ENCODE measurements around the gene PIK3AP1.
"Not testable (repeated sequence)": the region's sequence is repeated elsewhere in the genome, so short reads cannot be mapped to it uniquely, and the experiment has no call there.

The PIK3AP1 gene

DNA sequence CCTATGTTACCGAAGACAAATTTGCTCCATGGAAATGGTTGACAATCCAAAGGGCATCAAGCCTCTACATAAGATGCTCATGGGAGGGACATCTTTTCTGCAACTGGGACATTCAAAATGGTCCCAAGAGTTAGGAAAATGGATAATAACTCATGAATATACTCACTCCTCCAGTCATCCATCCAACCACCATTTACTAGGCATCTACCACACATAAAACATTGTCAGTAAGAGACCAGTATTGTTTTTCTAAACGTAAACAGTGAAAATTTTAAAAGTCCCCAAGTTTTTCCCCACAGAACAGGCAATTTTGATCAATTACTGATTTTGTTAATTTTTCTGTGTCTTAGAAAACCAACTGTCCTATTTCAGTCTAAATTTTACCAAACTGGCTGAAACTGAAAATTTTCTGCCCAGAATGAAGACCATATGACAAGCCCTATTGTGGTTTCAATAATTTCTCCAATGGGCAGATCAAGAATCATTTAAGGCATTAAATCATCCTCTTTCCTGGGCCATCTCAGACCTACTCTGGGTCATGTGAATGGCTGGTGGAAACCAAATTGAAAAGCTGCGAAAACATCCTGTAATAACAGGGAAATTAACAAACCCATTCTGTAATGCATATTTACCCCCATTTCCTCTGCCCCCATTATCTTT lies 24.2 kb downstream of the PIK3AP1 start:
- no peak for DNase-seq

GRCh38 chr10:96695366-96695765 lies 24.9 kb downstream of the PIK3AP1 start:
- peak; percentile 58 for DNase-seq

DNA sequence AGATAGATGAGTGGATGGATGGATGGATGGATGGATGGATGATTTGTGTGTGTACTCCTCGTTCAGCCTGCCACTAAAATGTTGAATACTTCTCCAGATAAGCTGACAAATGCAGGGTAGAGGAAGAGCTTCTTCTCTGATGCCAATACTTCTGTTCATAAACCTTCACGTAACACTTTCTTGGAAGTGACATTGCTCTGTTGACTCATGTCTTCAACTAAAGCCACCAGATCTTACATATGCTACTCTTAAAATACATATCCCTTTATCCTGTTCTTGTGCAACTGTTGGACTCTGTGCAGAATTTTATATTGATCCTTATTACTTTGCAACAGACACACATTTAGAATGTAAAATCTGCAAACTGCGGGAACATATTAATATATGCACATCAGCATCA lies 26.9 kb downstream of the PIK3AP1 start:
- DNase-seq, result no peak

- no peak for DNase-seq
Measured at GRCh38 chr10:96692427-96692826, 27.9 kb downstream of the PIK3AP1 start.

DNA sequence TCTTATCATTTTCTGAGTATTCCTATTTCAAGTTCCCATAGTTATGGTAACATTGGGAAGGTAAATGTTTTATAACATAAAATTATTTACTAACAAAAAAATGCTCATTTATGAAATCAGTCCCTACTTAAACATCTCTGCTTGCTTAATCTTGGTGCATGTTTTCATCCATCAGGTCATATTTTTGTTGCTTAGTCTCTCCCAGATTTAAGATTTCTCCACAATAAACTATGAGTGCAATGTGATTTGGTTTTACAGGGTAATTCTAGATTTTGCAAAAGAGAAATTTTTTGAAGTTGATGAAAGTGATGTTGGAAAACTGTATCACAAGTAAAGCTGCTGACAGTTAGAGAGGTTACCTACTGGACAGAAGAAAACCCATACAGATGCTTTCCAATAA lies 28.6 kb downstream of the PIK3AP1 start:
- DNase-seq, result no peak

GRCh38 chr10:96690755-96691730 lies 29.3 kb downstream of the PIK3AP1 start:
- peak; percentile 43 for DNase-seq

DNA sequence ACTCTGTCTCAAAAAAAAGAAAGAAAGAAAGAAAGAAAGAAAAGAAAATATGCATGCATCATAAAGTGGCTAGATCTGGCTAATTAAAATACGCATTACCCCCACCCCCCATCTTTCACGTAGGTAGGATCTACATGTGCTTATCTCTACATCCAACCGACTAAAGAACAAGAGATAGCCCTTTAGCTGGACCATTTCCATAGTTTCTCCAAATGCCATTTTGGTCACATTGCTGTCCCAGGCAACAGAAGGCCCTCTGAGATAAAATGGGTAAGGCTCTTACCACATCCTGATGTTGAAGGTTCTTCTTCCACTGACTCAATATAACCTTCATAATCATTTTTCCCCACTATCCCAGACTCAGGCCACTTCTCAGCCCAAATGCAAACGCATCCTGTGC lies 31.5 kb downstream of the PIK3AP1 start:
- peak; percentile 98 for DNase-seq

GRCh38 chr10:96687317-96688012 lies 32.8 kb downstream of the PIK3AP1 start:
- no peak for DNase-seq

DNA sequence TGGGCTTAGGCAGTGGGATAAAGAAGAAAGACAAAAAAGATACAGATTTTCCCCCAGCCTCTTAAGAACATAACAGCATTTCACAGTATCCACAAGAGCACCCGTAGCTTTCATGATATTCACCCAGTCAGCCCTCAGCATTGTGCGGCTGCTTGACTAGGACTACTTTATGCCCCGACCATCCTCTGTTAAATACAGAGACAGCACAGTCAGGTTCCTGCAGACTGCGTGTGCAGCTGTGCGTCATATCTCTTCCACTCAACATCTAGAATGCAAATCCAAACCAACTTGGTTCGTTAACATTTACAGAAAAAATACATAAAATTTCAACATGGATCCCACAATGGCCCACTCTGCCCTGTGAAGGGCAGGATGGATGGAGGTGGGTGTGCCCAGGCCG lies 33.8 kb downstream of the PIK3AP1 start:
- DNase-seq, result no peak

DNA sequence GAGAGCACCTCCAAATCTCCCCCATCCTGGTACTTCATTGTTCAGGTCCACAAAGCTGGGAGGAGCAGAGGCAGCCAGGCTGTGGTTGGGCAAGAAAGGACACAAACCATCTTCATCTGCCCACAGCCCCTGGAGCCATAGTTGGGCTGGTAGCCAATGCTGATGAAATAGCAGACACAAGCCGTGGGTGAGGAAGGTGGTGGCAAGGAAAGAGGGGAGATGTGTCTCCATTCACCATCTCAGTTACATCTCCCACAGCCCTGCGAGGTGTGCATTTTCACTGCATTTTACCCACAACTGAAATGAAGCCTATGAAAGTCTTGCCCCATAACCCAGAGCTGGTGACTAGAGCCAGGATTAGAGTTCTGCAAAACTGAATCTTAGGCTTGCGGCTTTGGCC lies 35.0 kb downstream of the PIK3AP1 start:
- peak; percentile 72 for DNase-seq

- no peak for DNase-seq
Measured at GRCh38 chr10:96684826-96685225, 35.5 kb downstream of the PIK3AP1 start.

GRCh38 chr10:96683710-96684109 lies 36.6 kb downstream of the PIK3AP1 start:
- DNase-seq, result no peak

- no peak for DNase-seq
Measured at GRCh38 chr10:96683065-96683464, 37.2 kb downstream of the PIK3AP1 start.

- DNase-seq, result no peak
Measured at GRCh38 chr10:96681524-96681923, 38.8 kb downstream of the PIK3AP1 start.

- DNase-seq, result not testable (repeated sequence)
Measured at GRCh38 chr10:96680463-96680862, 39.9 kb downstream of the PIK3AP1 start.

DNA sequence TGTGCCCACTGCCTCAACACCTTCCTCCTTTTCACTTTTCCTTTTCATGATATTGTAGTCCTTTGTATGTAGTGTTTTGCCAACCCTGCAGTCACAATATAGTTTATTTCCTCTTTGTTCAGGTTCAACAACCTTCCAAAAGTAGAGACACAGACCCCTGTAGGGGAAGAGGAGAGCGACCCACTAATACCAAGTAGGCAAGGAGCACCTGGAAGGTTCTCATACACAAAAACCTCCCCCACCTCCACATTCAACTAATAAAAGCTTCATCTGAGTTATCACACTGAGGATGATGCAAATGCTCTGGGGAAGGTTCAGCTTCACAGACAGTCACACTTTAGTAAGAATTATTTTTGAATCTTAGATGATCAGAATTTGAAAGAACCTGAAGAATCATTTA lies 41.6 kb downstream of the PIK3AP1 start:
- DNase-seq, result no peak

GRCh38 chr10:96676272-96677112 lies 43.8 kb downstream of the PIK3AP1 start:
- DNase-seq, result no peak

DNA sequence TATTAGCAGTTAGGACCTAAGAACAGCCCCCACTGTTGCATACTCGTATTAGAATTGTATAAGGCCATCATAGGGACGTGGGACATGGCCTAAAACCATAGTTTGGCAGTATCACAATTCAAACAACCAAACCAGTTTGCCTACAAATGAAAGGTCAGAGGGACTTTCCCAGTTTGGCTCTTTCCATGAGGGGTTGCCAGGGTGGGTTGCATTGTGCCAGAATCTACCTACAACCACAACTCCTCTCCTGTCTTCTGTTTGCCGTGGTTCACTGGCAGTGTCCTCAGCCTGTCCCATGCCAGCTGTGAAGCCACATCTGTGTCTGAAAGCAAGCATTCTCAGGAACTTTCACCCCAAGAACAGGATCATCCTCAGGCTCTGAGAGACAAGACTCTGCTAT lies 44.5 kb downstream of the PIK3AP1 start:
- DNase-seq, result no peak

GRCh38 chr10:96673318-96674099 lies 46.8 kb downstream of the PIK3AP1 start:
- no peak for DNase-seq

DNA sequence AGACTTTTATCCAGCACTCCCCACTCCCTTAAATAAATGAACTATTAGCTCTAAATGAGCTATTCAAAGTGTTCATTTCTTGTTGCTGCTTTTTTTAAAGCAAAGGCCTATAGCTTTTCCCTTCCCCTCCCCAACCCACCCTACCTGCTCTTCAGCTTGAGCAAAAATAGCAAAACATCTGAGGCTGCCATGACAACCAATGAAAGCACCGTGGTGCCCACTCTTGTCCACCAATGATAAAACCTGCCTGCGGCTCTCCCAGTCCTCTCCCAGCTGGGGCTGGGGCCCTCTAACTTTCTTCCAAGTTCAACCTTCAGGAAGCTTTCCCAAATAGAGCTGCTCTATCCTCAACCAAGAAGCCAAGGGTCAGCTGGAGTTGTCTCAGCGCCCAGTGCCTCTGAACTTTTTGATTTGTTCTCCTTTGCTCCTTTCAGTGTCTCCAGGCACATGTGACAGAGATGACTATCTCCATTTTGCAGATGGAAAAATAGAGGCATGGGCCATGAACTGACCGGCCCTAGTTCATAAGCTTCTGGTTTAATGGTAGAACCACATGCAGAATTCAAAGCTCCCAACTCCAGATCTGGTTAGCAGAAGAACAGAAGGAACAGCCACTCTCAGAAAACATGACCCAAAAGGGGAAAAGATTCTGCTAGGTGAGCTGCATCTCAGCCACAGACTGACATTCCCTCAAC lies 47.7 kb downstream of the PIK3AP1 start:
- DNase-seq, result no peak

All from hematopoietic multipotent progenitor cell treated with erythropoietin and hydrocortisone succinate and interleukin-3 and kit ligand, for 8 days (in vitro differentiated cells).